ENCODE data around the gene IAPP. TPM values are rescaled to one million over a fixed set of nuclear protein-coding genes. Genes with fewer than 3 reads are reported as not detected.

IAPP gene
- total and polyA plus RNA-seq, 2 experiments from 2014 or later: 0.32 TPM; not detected in 1

GRCh38 chr12:21346542-21347205, 26.0 kb upstream of the IAPP start:
- Histone ChIP-seq H2AFZ (no peak overlapping the region), H3K4me3 (no peak overlapping the region), H3K27ac (ENCODE audit: low read depth) (no peak overlapping the region), H3F3A (replicated peaks; ENCODE audit: low read depth) (no peaks in the 10 kb centered on the region), H3K27me3 (ENCODE audit: insufficient read depth) (no peaks in the 10 kb centered on the region), H3K4me1 (ENCODE audit: insufficient read depth) (peaks cover 20% of the 10 kb centered on the region), H3K79me2 (replicated peaks; ENCODE audit: insufficient read depth) (no peaks in the 10 kb centered on the region), H3K36me3 (ENCODE audit: insufficient read depth) (no peaks in the 10 kb centered on the region), H3K9me2 (ENCODE audit: insufficient read depth) (no peaks in the 10 kb centered on the region), H3K4me2 (no peak overlapping the region), H4K20me1 (replicated peaks; ENCODE audit: insufficient read depth) (no peaks in the 10 kb centered on the region)
- no peak overlapping the region for H3K27ac Mint-ChIP-seq
- no peaks in the 10 kb centered on the region for H3K9me3 Mint-ChIP-seq
- H3K4me3 Mint-ChIP-seq: no peak overlapping the region
- peaks cover 19% of the 10 kb centered on the region for H3K4me1 Mint-ChIP-seq
- H3K36me3 Mint-ChIP-seq (ENCODE audit: low read depth): no peaks in the 10 kb centered on the region
- ATAC-seq (no peak), DNase-seq (ENCODE audit: low spot score) (no peak)
- TF ChIP-seq POLR2AphosphoS5 (IDR thresholded peaks at IDR 0.05; ENCODE audit: low read depth): no peak
- no peak for TF ChIP-seq STAT1 (IDR thresholded peaks at IDR 0.05; ENCODE audit: unreplicated experiment)
- no peak for TF ChIP-seq ZNF462 (CRISPR knock-in tag; IDR thresholded peaks at IDR 0.05)
- TF ChIP-seq CTCF (conservative IDR thresholded peaks at IDR 0.05; ENCODE audit: low read depth in 2 of 2): no peak
- no peak for TF ChIP-seq NANOG (IDR thresholded peaks at IDR 0.05; ENCODE audit: borderline replicate concordance)
- no peaks in the 10 kb centered on the region for H3K27me3 Mint-ChIP-seq (ENCODE audit: insufficient read depth, low read depth, poor library complexity)
